Left colon (tissue), 2 donors: ENCODE results near the gene NDUFAF7. TPM values are rescaled to one million over a fixed set of nuclear protein-coding genes. Genes with fewer than 3 reads are reported as not detected.
"Not testable (repeated sequence)": the region's sequence is repeated elsewhere in the genome, so short reads cannot be mapped to it uniquely, and the experiment has no call there.

Experiments used
- ATAC-seq: fragments of 200-7000 bp; cut with Tn5 transposase; one replicate; pipeline ENCODE4 v1.9.1; 2020; ENCODE audit warnings: mild to moderate bottlenecking, moderate library complexity
- DNase-seq, 2 donors: peaks; one replicate each; pipeline ENCODE4 v3.0.0-alpha.2; 2020
- intact Hi-C, 2 donors: fragments of 100-400 bp; cut with DNase I in 1 of 2; cut with micrococcal nuclease in 1 of 2; formaldehyde crosslinking; loops; one replicate each; pipeline versions ENCODE4 v1.11.2 to v1.14.0; 2022; cut with DNase I, micrococcal nuclease
- total RNA-seq, 2 donors: library from RNA; stranded (reverse); fragmentation: NEBNext Ultra II Directional; extraction: Animal tissue kit (Norgen Biotek cat#: 25700); gene quantifications; one replicate each; pipeline ENCODE4 v1.2.1, GENCODE V29; 2021
- donor health status: DM: no; HTN: no; CAD: no.
- donor health status: DM: yes; HTN: yes; CAD: no.

Gene NDUFAF7
- total RNA-seq, 2 donors from 2014 or later: 11.4 to 12.3 TPM

GRCh38 chr2:37268111-37268510 is 36.7 kb downstream of the NDUFAF7 start:
- ATAC-seq (no peak), DNase-seq (no peak)
- intact Hi-C loops: no loop called here

DNA sequence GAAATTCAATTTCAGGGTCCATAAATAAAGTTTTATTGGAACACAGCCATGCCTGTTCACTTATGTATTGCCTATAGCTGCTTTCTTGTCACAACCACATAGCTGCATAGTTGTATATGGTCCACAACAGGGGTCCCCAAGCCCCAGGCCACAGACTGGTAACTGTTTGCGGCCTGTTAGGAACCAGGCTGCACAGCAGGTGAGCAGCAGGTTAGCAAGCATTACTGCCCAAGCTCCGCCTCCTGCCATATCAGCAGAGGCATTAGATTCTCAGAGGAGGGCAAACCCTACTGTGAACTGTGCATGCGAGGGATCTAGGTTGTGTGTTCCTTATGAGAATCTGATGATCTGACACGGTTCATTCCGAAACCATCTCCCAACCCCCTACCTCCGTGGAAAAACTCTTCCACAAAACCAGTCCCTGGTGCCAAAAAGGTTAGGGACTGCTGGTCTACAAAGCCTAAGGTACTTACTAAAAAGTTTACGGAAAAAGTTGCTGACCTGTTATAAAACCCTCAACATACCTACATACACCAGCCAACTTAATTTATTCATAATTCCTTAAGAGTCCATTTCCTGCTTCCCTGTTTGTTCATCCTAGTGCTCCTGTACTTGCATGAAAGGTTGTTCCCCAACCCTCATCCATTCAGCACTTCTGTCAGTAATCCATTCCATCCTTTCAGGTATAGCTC is 40.1 kb downstream of the NDUFAF7 start:
- no peak for ATAC-seq
- no peak for DNase-seq
- intact Hi-C loops: no loop called here

DNA sequence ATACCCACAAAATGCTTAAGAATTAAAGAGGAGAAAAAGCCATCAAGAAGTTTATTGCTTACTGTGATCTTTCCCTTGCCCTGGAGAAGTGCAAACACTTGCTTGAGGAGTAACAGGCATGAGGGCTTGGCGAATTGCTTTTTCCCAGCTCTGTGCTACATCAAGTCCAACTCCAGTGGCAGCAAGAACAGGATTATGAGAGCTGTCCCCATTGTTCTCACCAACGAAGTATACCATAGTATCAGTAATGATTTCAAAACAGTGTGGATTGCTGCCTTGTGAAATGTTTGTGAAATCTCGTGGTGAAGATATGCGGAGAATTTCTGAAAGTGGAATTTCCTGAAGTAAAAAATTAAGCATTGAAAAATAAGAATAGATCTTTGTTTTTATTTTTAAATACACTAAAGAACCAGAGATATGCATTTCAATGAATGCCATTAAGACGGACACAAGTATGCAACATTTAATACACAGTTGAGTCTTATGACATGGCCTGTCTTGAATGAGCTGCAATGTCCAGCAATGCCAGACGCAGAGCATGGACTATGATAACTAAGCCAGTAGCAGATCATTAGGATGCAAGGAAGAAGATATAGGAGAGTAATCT is 43.0 kb downstream of the NDUFAF7 start:
- intact Hi-C loops: no loop called here
- no peak for ATAC-seq
- peak in 1 of 2 donors; percentile 32 for DNase-seq

GRCh38 chr2:37276291-37276690 is 44.8 kb downstream of the NDUFAF7 start:
- DNase-seq (no peak), ATAC-seq (no peak)
- intact Hi-C loops: no loop called here

- ATAC-seq (no peak), DNase-seq (no peak)
- intact Hi-C loops: no loop called here
These were observed 50.5 kb downstream of the NDUFAF7 start for GRCh38 chr2:37281916-37282315.

- intact Hi-C loops: no loop called here
- ATAC-seq: no peak
- no peak for DNase-seq
These were observed 51.3 kb downstream of the NDUFAF7 start for GRCh38 chr2:37282746-37283145.

DNA sequence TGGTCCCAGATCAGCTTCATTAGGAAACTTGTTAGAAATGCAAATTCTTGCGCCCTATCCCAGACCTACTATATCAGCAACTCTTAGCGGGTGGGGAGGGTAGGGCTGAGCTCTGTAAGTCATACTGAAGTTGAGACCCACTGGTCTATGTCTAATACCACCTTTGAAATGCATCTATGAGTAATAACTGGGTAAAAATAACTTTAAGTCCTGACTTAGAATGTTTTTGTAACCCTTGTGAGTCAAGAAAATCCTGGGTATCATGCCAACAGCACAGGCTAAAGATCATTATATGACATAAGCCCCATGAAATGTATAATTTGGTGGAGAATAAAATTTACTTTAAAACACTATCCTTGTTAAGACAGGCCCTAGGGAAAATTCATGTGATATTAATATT is 51.7 kb downstream of the NDUFAF7 start:
- ATAC-seq: no peak
- no peak for DNase-seq
- intact Hi-C loops: no loop called here

DNA sequence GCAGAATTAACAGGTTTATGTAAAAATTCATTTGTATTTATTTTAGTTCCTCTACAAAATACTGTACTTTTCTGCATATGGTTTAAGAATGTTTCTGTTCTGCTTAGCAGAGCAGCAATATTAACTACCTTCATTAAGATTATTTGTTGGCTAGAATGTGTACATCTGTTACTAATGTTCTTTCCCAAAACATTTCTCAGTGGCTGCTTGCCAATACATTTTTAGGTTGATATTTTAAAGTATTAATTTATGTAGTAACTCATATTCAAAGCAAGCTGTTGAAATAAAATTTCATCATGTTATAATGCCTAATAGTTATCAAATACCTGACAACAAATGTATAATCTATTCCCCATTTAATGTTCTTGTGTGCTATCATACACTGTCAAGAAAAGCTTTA is 52.9 kb downstream of the NDUFAF7 start:
- intact Hi-C loops: no loop called here
- no peak for ATAC-seq

GRCh38 chr2:37287966-37288365 is 56.5 kb downstream of the NDUFAF7 start:
- intact Hi-C loops: no loop called here
- DNase-seq (no peak), ATAC-seq (peak; percentile 73)

More for the DNA sequence above, 52.9 kb downstream of the NDUFAF7 start:
- no peak for DNase-seq

- DNase-seq (no peak), ATAC-seq (no peak)
- intact Hi-C loops: no loop called here
These were observed 60.2 kb downstream of the NDUFAF7 start for GRCh38 chr2:37291680-37292079.

DNA sequence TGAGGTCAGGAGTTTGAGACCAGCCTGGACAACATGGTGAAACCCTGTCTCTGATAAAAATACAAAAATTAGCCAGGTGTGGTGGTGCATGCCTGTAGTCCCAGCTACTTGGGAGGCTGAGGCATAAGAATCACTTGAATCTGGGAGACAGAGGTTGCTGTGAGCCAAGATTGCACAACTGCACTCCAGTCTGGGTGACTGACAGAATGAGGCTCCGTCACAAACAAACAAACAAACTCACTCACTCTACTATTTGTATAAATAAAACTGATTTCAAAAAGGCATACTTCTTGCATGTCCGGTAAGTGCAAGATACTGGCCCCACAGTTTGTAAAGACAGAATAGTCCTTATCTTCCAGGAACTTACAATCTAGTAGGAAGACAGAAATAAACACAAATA is 63.4 kb downstream of the NDUFAF7 start:
- intact Hi-C loops, DNase-seq, ATAC-seq: not testable (repeated sequence)

DNA sequence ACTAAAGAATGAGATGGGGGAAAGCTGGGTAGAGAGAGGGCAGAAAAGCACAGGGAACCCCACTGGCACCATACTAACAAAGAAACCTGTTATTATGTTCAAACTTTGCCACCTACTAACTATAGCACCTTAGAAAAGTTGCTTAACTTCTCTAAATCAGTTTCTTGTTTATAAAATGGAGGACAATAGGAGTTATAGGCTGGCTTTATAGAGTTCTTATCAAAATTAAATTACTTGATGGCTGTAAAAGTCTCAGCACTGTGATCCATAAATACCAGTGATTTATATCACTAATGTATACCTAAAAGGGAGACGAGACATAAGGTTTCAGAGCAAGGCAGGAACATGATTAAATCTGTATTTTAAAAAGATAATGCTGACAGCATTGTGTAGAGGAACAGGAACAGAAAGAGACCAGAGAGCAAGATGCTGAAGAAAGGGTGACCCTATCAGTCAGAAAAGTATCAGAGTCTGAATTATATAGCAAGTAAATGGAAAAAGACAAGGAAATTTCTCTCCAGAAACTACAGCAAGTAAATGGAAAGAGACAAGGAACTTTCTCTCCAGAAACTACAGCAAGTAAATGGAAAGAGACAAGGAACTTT is 64.1 kb downstream of the NDUFAF7 start:
- peak; percentile 67 for ATAC-seq

GRCh38 chr2:37297632-37298031 is 66.2 kb downstream of the NDUFAF7 start:
- DNase-seq (no peak), ATAC-seq (no peak)
- intact Hi-C loops: no loop called here

More for the DNA sequence above, 64.1 kb downstream of the NDUFAF7 start:
- DNase-seq: no peak
- intact Hi-C loops: no loop called here

Other genes starting within 250 kb of the NDUFAF7 start
- gene HEATR5B, start 147.3 kb upstream of the NDUFAF7 start, total RNA-seq: 10 to 100 TPM; 20.6 to 21.2 TPM
- gene GPATCH11, start 147.1 kb upstream of the NDUFAF7 start, total RNA-seq: 1 to 10 TPM; 4.1 to 5.6 TPM
- gene EIF2AK2, start 74.7 kb upstream of the NDUFAF7 start, total RNA-seq: 10 to 100 TPM; 27.3 to 35.9 TPM
- gene SULT6B1, start 43.0 kb upstream of the NDUFAF7 start, total RNA-seq: not detected
- 10 to 100 TPM; 33.9 to 38.6 TPM for gene CEBPZOS, start 35.2 kb upstream of the NDUFAF7 start, total RNA-seq
- gene CEBPZ, start 62 bp upstream of the NDUFAF7 start, total RNA-seq: 10 to 100 TPM; 36.9 to 40.0 TPM
- gene PRKD3, start 93.2 kb downstream of the NDUFAF7 start, total RNA-seq: 10 to 100 TPM; 16.8 to 23.5 TPM
- 1 to 10 TPM; 4.2 to 7.9 TPM for gene QPCT, start 113.0 kb downstream of the NDUFAF7 start, total RNA-seq